ENCODE measurements around the gene DEPP1.
A peak's percentile ranks its signal among the peaks of the same experiment; 100 is the strongest.

The DEPP1 gene

GRCh38 chr10:44994752-44995530 is 16.3 kb upstream of the DEPP1 start:
- in situ Hi-C loops (cut with MboI; ENCODE audit: low pct_unique_long_range_greater_than_20kb, low sequenced_read_pairs), result no loop called here
- DNase-seq, result no peak

- no peak for DNase-seq
- in situ Hi-C loops (cut with MboI; ENCODE audit: low pct_unique_long_range_greater_than_20kb, low sequenced_read_pairs), result no loop called here
These were observed 15.5 kb upstream of the DEPP1 start for GRCh38 chr10:44993922-44994751.

GRCh38 chr10:44993226-44993921 is 14.8 kb upstream of the DEPP1 start:
- no peak for DNase-seq
- in situ Hi-C loops (cut with MboI; ENCODE audit: low pct_unique_long_range_greater_than_20kb, low sequenced_read_pairs), result no loop called here

- DNase-seq, result no peak
- in situ Hi-C loops (cut with MboI; ENCODE audit: low pct_unique_long_range_greater_than_20kb, low sequenced_read_pairs), result no loop called here
These were observed 14.2 kb upstream of the DEPP1 start for GRCh38 chr10:44992732-44993225.

GRCh38 chr10:44992070-44992731 is 13.6 kb upstream of the DEPP1 start:
- in situ Hi-C loops (cut with MboI; ENCODE audit: low pct_unique_long_range_greater_than_20kb, low sequenced_read_pairs), result no loop called here
- no peak for DNase-seq

- no peak for DNase-seq
- in situ Hi-C loops (cut with MboI; ENCODE audit: low pct_unique_long_range_greater_than_20kb, low sequenced_read_pairs), result no loop called here
These were observed 13.0 kb upstream of the DEPP1 start for GRCh38 chr10:44991571-44991970.

- no peak for DNase-seq
- in situ Hi-C loops (cut with MboI; ENCODE audit: low pct_unique_long_range_greater_than_20kb, low sequenced_read_pairs), result no loop called here
These were observed 12.4 kb upstream of the DEPP1 start for GRCh38 chr10:44990965-44991364.

- DNase-seq, result peak; percentile 52
These were observed 11.7 kb upstream of the DEPP1 start for GRCh38 chr10:44990302-44990655.

GRCh38 chr10:44989597-44990301 is 11.1 kb upstream of the DEPP1 start:
- no peak for DNase-seq

More at GRCh38 chr10:44990302-44990655, 11.7 kb upstream of the DEPP1 start:
- in situ Hi-C loops (cut with MboI; ENCODE audit: low pct_unique_long_range_greater_than_20kb, low sequenced_read_pairs), result no loop called here

GRCh38 chr10:44988957-44989585 is 10.5 kb upstream of the DEPP1 start:
- in situ Hi-C loops (cut with MboI; ENCODE audit: low pct_unique_long_range_greater_than_20kb, low sequenced_read_pairs), result no loop called here

More at GRCh38 chr10:44989597-44990301, 11.1 kb upstream of the DEPP1 start:
- in situ Hi-C loops (cut with MboI; ENCODE audit: low pct_unique_long_range_greater_than_20kb, low sequenced_read_pairs), result no loop called here

GRCh38 chr10:44986670-44987069 is 8.1 kb upstream of the DEPP1 start:
- in situ Hi-C loops (cut with MboI; ENCODE audit: low pct_unique_long_range_greater_than_20kb, low sequenced_read_pairs), result no loop called here
- DNase-seq, result peak; percentile 27

More at GRCh38 chr10:44988957-44989585, 10.5 kb upstream of the DEPP1 start:
- no peak for DNase-seq

- in situ Hi-C loops (cut with MboI; ENCODE audit: low pct_unique_long_range_greater_than_20kb, low sequenced_read_pairs), result no loop called here
- DNase-seq, result no peak
These were observed 7.6 kb upstream of the DEPP1 start for GRCh38 chr10:44986179-44986578.

- in situ Hi-C loops (cut with MboI; ENCODE audit: low pct_unique_long_range_greater_than_20kb, low sequenced_read_pairs), result no loop called here
- DNase-seq, result no peak
These were observed 6.6 kb upstream of the DEPP1 start for GRCh38 chr10:44985175-44985681.

GRCh38 chr10:44984671-44985101 is 6.1 kb upstream of the DEPP1 start:
- in situ Hi-C loops (cut with MboI; ENCODE audit: low pct_unique_long_range_greater_than_20kb, low sequenced_read_pairs), result no loop called here
- no peak for DNase-seq

GRCh38 chr10:44983895-44984278 is 5.3 kb upstream of the DEPP1 start:
- in situ Hi-C loops (cut with MboI; ENCODE audit: low pct_unique_long_range_greater_than_20kb, low sequenced_read_pairs), result no loop called here
- no peak for DNase-seq

GRCh38 chr10:44983066-44983894 is 4.7 kb upstream of the DEPP1 start:
- no peak for DNase-seq
- in situ Hi-C loops (cut with MboI; ENCODE audit: low pct_unique_long_range_greater_than_20kb, low sequenced_read_pairs), result no loop called here

- DNase-seq, result no peak
- in situ Hi-C loops (cut with MboI; ENCODE audit: low pct_unique_long_range_greater_than_20kb, low sequenced_read_pairs), result no loop called here
These were observed 3.9 kb upstream of the DEPP1 start for GRCh38 chr10:44982496-44982895.
